HEK293 (cell line): Measurements from ENCODE around the gene PCDHGC5.

Source experiments
- CTCF ChIA-PET: fragments of 350-600 bp; formaldehyde crosslinking; extraction: SDS; loops from one replicate; lab custom pipeline; 2021; ENCODE audit warnings: antibody characterized with exemption; lab: Yijun Ruan, JAX
- POLR2A ChIA-PET: fragments of 300-600 bp; formaldehyde crosslinking; extraction: SDS; loops from one replicate; lab custom pipeline; 2020; ENCODE audit warnings: antibody characterized with exemption, inconsistent platforms; lab: Yijun Ruan, JAX
- H3K27ac ChIP-seq: fragments of 200-500 bp; sonication (Bioruptor generic); 2 replicates; pipeline ENCODE4 v1.5.1; 2014; ENCODE audit warnings: low read depth, low read length, control low read depth, inconsistent platforms; ENCODE audit errors: extremely low read depth
- H3K36me3 ChIP-seq, 2 experiments: fragments of 200-500 bp in 1 of 2; sonication (Bioruptor generic) in 1 of 2; 1 replicate in 1 of 2; 2 replicates in 1 of 2; pipeline ENCODE4 v1.5.1; 2014 to 2017; ENCODE audit warnings: inconsistent platforms in 2 of 2, low read length in 2 of 2; ENCODE audit not compliant: control insufficient read depth in 2 of 2, insufficient read depth in 1 of 2
- H3K4me1 ChIP-seq: fragments of 200-500 bp; sonication (Bioruptor generic); 2 replicates; pipeline ENCODE4 v1.5.1; 2014; ENCODE audit warnings: mild to moderate bottlenecking, low read length, inconsistent platforms; ENCODE audit not compliant: control insufficient read depth, insufficient read depth
- H3K4me3 ChIP-seq: 2 replicates; pipeline ENCODE4 v1.5.1; 2011; ENCODE audit warnings: low read depth, mild to moderate bottlenecking, control low read depth, low read length, moderate library complexity
- H3K9me3 ChIP-seq: fragments of 200-500 bp; sonication (Bioruptor generic); 2 replicates; pipeline ENCODE4 v1.5.1; 2014; ENCODE audit warnings: low read depth, low read length, inconsistent platforms; ENCODE audit not compliant: control insufficient read depth, insufficient read depth
- BCL11B ChIP-seq: fragments of 450-650 bp; formaldehyde crosslinking; IDR thresholded peaks from 2 replicates; pipeline ENCODE4 v1.5.1; 2016; ENCODE audit warnings: low read depth, missing biosample characterization, missing genetic modification characterization
- GLIS1 ChIP-seq: fragments of 450-650 bp; formaldehyde crosslinking; IDR thresholded peaks from 2 replicates; pipeline ENCODE4 v1.5.1; 2016; ENCODE audit warnings: missing biosample characterization, missing genetic modification characterization
- HOXC10 ChIP-seq: sonication (generic); formaldehyde crosslinking; IDR thresholded peaks from 2 replicates; pipeline ENCODE4 v1.8.1; 2023; ENCODE audit warnings: mild to moderate bottlenecking, missing genetic modification reagents
- ZNF132 ChIP-seq: fragments of 450-650 bp; formaldehyde crosslinking; IDR thresholded peaks from 2 replicates; pipeline ENCODE4 v1.5.1; 2017; ENCODE audit warnings: missing biosample characterization, missing genetic modification characterization, borderline replicate concordance
- ZNF157 ChIP-seq: fragments of 450-650 bp; formaldehyde crosslinking; IDR thresholded peaks from 2 replicates; pipeline ENCODE4 v1.5.1; 2016; ENCODE audit warnings: missing biosample characterization, missing genetic modification characterization
- ZNF248 ChIP-seq: fragments of 450-650 bp; formaldehyde crosslinking; IDR thresholded peaks from 2 replicates; pipeline ENCODE4 v1.5.1; 2017; ENCODE audit warnings: missing biosample characterization, missing genetic modification characterization
- ZNF423 ChIP-seq: fragments of 450-650 bp; formaldehyde crosslinking; IDR thresholded peaks from 2 replicates; pipeline ENCODE4 v1.5.1; 2016; ENCODE audit warnings: missing biosample characterization, missing genetic modification characterization
- ZNF530 ChIP-seq: fragments of 450-650 bp; formaldehyde crosslinking; IDR thresholded peaks from 2 replicates; pipeline ENCODE4 v1.5.1; 2016; ENCODE audit warnings: low read depth, missing biosample characterization, missing genetic modification characterization
- ZNF677 ChIP-seq: fragments of 450-650 bp; IDR thresholded peaks from 2 replicates; pipeline ENCODE4 v1.5.0; 2018; ENCODE audit warnings: missing biosample characterization, mild to moderate bottlenecking, missing genetic modification characterization, moderate library complexity
- TF ChIP-seq, protein P1 (sequence below): fragments of 450-650 bp; formaldehyde crosslinking; IDR thresholded peaks from 2 replicates; pipeline ENCODE4 v1.5.1; 2016; ENCODE audit warnings: missing biosample characterization, missing genetic modification characterization
- TF ChIP-seq, protein P2 (sequence below): fragments of 450-650 bp; formaldehyde crosslinking; IDR thresholded peaks from 2 replicates; pipeline ENCODE4 v1.5.1; 2016; ENCODE audit warnings: missing biosample characterization, missing genetic modification characterization
- TF ChIP-seq, protein P3 (sequence below): fragments of 450-650 bp; formaldehyde crosslinking; IDR thresholded peaks from 2 replicates; pipeline ENCODE4 v1.5.1; 2016; ENCODE audit warnings: missing biosample characterization, missing genetic modification characterization
- TF ChIP-seq, protein P4 (sequence below): fragments of 450-650 bp; formaldehyde crosslinking; conservative IDR thresholded peaks from 2 replicates; pipeline ENCODE4 v1.5.1; 2016; ENCODE audit warnings: low read depth, missing biosample characterization, missing genetic modification characterization
- TF ChIP-seq, protein P5 (sequence below): fragments of 450-650 bp; formaldehyde crosslinking; IDR thresholded peaks from 2 replicates; pipeline ENCODE4 v1.5.1; 2016; ENCODE audit warnings: missing biosample characterization, missing genetic modification characterization
- TF ChIP-seq, protein P6 (sequence below): fragments of 450-650 bp; formaldehyde crosslinking; IDR thresholded peaks from 2 replicates; pipeline ENCODE4 v1.5.1; 2016; ENCODE audit warnings: missing biosample characterization, missing genetic modification characterization

Gene PCDHGC5

DNA sequence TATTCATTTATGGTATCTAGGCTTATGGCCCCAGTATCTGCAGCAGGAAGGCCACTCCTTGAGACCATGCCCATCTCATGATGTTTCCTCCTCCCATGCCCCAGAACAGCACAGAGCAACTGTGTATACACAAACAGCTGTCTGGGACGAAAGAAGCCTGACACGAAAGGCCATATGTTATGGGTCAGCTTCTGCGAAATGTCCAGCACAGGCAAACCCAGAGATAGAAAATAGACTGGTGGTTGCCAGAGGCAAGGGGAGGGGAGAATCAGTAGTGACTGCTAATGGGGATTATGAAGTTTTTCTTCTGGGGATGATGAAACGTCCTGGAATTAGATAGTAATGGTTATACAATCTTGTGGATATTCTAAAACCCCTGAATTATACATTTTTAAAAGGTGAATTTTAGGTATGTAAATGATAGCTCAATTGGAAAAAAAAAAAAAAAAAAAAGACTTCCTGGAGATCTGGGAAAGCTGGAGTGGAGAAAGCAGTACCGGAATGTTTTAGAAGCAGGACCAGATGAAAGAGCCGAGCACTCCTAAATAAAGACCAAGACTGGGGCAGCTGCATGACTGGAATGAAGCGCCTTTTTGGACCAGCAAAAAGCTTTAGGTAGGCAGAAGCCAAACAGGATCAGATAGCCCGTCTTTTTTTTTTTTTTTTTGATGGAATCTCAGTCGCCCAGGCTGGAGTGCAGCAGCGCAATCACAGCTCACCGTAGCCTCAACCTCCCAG lies 29.2 kb downstream of the PCDHGC5 start (continued):
- TF ChIP-seq HOXC10 (CRISPR knock-in tag) (no peak), GLIS1 (no peak), BCL11B (no peak), ZNF157 (no peak), ZNF677 (tag by site-specific recombination) (no peak)
- TF ChIP-seq, protein P1, sequence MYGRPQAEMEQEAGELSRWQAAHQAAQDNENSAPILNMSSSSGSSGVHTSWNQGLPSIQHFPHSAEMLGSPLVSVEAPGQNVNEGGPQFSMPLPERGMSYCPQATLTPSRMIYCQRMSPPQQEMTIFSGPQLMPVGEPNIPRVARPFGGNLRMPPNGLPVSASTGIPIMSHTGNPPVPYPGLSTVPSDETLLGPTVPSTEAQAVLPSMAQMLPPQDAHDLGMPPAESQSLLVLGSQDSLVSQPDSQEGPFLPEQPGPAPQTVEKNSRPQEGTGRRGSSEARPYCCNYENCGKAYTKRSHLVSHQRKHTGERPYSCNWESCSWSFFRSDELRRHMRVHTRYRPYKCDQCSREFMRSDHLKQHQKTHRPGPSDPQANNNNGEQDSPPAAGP, result no peak
- TF ChIP-seq, protein P2, sequence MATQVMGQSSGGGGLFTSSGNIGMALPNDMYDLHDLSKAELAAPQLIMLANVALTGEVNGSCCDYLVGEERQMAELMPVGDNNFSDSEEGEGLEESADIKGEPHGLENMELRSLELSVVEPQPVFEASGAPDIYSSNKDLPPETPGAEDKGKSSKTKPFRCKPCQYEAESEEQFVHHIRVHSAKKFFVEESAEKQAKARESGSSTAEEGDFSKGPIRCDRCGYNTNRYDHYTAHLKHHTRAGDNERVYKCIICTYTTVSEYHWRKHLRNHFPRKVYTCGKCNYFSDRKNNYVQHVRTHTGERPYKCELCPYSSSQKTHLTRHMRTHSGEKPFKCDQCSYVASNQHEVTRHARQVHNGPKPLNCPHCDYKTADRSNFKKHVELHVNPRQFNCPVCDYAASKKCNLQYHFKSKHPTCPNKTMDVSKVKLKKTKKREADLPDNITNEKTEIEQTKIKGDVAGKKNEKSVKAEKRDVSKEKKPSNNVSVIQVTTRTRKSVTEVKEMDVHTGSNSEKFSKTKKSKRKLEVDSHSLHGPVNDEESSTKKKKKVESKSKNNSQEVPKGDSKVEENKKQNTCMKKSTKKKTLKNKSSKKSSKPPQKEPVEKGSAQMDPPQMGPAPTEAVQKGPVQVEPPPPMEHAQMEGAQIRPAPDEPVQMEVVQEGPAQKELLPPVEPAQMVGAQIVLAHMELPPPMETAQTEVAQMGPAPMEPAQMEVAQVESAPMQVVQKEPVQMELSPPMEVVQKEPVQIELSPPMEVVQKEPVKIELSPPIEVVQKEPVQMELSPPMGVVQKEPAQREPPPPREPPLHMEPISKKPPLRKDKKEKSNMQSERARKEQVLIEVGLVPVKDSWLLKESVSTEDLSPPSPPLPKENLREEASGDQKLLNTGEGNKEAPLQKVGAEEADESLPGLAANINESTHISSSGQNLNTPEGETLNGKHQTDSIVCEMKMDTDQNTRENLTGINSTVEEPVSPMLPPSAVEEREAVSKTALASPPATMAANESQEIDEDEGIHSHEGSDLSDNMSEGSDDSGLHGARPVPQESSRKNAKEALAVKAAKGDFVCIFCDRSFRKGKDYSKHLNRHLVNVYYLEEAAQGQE (tag by site-specific recombination), result no peak

DNA sequence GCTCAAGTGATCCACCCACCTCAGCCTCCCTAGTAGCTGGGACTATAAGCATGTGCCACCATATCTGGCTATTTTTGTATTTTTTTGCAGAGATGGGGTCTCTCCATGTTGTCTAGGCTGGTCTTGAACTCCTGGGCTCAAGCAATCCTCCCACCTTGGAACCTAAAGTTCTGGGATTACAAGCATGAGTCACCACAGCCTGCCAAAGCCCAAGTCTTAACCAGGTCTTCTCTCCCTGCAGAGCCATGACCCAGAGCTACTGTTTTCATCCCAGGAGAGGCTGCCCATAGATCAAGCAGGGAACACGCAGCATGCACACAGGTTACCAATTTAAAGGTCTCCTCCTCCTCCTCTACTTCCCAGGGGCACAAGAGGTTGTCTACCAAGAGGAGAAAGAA lies 29.7 kb downstream of the PCDHGC5 start:
- peaks cover 8% of the 10 kb centered on the region for H3K4me1 ChIP-seq
- ChIA-PET POLR2A (no interaction called here), CTCF (interaction anchor here (0.6 to 1.5 kb wide), 3 partner anchors 39 to 122 kb away, joined by 3 to 9 read pairs (median 8); partner anchors contain the start of gene PCDHGA11)
- H3K36me3 ChIP-seq, result peaks cover 16 to 84% of the 10 kb centered on the region in 2 experiments
- H3K4me3 ChIP-seq, result no peak overlapping the region
- no peaks in the 10 kb centered on the region for H3K9me3 ChIP-seq
- H3K27ac ChIP-seq, result no peak overlapping the region
- no peak for TF ChIP-seq ZNF530 (tag by site-specific recombination)
- no peak for TF ChIP-seq ZNF132 (tag by site-specific recombination)
- TF ChIP-seq, protein P3, sequence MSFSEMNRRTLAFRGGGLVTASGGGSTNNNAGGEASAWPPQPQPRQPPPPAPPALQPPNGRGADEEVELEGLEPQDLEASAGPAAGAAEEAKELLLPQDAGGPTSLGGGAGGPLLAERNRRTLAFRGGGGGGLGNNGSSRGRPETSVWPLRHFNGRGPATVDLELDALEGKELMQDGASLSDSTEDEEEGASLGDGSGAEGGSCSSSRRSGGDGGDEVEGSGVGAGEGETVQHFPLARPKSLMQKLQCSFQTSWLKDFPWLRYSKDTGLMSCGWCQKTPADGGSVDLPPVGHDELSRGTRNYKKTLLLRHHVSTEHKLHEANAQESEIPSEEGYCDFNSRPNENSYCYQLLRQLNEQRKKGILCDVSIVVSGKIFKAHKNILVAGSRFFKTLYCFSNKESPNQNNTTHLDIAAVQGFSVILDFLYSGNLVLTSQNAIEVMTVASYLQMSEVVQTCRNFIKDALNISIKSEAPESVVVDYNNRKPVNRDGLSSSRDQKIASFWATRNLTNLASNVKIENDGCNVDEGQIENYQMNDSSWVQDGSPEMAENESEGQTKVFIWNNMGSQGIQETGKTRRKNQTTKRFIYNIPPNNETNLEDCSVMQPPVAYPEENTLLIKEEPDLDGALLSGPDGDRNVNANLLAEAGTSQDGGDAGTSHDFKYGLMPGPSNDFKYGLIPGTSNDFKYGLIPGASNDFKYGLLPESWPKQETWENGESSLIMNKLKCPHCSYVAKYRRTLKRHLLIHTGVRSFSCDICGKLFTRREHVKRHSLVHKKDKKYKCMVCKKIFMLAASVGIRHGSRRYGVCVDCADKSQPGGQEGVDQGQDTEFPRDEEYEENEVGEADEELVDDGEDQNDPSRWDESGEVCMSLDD (tag by site-specific recombination), result no peak
- TF ChIP-seq, protein P4, sequence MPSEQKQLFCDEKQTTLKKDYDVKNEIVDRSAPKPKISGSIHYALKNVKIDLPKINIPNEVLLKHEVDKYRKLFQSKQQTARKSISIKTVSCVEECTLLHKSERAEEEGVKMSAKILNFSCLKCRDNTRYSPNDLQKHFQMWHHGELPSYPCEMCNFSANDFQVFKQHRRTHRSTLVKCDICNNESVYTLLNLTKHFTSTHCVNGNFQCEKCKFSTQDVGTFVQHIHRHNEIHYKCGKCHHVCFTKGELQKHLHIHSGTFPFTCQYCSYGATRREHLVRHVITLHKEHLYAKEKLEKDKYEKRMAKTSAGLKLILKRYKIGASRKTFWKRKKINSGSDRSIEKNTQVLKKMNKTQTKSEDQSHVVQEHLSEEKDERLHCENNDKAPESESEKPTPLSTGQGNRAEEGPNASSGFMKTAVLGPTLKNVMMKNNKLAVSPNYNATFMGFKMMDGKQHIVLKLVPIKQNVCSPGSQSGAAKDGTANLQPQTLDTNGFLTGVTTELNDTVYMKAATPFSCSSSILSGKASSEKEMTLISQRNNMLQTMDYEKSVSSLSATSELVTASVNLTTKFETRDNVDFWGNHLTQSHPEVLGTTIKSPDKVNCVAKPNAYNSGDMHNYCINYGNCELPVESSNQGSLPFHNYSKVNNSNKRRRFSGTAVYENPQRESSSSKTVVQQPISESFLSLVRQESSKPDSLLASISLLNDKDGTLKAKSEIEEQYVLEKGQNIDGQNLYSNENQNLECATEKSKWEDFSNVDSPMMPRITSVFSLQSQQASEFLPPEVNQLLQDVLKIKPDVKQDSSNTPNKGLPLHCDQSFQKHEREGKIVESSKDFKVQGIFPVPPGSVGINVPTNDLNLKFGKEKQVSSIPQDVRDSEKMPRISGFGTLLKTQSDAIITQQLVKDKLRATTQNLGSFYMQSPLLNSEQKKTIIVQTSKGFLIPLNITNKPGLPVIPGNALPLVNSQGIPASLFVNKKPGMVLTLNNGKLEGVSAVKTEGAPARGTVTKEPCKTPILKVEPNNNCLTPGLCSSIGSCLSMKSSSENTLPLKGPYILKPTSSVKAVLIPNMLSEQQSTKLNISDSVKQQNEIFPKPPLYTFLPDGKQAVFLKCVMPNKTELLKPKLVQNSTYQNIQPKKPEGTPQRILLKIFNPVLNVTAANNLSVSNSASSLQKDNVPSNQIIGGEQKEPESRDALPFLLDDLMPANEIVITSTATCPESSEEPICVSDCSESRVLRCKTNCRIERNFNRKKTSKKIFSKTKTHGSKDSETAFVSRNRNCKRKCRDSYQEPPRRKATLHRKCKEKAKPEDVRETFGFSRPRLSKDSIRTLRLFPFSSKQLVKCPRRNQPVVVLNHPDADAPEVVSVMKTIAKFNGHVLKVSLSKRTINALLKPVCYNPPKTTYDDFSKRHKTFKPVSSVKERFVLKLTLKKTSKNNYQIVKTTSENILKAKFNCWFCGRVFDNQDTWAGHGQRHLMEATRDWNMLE (tag by site-specific recombination), result no peak
- TF ChIP-seq ZNF423, result no peak
- TF ChIP-seq, protein P5, sequence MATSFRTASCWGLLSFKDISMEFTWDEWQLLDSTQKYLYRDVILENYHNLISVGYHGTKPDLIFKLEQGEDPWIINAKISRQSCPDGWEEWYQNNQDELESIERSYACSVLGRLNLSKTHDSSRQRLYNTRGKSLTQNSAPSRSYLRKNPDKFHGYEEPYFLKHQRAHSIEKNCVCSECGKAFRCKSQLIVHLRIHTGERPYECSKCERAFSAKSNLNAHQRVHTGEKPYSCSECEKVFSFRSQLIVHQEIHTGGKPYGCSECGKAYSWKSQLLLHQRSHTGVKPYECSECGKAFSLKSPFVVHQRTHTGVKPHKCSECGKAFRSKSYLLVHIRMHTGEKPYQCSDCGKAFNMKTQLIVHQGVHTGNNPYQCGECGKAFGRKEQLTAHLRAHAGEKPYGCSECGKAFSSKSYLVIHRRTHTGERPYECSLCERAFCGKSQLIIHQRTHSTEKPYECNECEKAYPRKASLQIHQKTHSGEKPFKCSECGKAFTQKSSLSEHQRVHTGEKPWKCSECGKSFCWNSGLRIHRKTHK (tag by site-specific recombination), result no peak
- TF ChIP-seq, protein P6, sequence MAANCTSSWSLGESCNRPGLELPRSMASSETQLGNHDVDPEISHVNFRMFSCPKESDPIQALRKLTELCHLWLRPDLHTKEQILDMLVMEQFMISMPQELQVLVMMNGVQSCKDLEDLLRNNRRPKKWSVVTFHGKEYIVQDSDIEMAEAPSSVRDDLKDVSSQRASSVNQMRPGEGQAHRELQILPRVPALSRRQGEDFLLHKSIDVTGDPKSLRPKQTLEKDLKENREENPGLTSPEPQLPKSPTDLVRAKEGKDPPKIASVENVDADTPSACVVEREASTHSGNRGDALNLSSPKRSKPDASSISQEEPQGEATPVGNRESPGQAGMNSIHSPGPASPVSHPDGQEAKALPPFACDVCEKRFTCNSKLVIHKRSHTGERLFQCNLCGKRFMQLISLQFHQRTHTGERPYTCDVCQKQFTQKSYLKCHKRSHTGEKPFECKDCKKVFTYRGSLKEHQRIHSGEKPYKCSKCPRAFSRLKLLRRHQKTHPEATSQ, result no peak
- TF ChIP-seq ZNF248, result no peak
- TF ChIP-seq, protein P1, result no peak
